GM13976 (cell line): ENCODE data around the gene DRGX.

Source experiments
- DNase-seq: peaks from one replicate; pipeline ENCODE4 v3.0.0; 2012; ENCODE audit warnings: low spot score
- in situ Hi-C: fragments of 300-500 bp; cut with MboI; formaldehyde crosslinking; loops from one replicate; pipeline ENCODE4 v1.12.0; 2022; ENCODE audit warnings: low sequenced_read_pairs, mixed read lengths, inconsistent platforms; ENCODE audit not compliant: unreplicated experiment
- TF ChIP-seq, protein P1 (sequence below): IDR thresholded peaks from 2 replicates; pipeline ENCODE4 v1.5.1; 2012; ENCODE audit warnings: borderline replicate concordance, mild to moderate bottlenecking; ENCODE audit not compliant: insufficient read depth; ENCODE audit errors: extremely low read depth, missing control alignments, control extremely low read depth

The DRGX gene

DNA sequence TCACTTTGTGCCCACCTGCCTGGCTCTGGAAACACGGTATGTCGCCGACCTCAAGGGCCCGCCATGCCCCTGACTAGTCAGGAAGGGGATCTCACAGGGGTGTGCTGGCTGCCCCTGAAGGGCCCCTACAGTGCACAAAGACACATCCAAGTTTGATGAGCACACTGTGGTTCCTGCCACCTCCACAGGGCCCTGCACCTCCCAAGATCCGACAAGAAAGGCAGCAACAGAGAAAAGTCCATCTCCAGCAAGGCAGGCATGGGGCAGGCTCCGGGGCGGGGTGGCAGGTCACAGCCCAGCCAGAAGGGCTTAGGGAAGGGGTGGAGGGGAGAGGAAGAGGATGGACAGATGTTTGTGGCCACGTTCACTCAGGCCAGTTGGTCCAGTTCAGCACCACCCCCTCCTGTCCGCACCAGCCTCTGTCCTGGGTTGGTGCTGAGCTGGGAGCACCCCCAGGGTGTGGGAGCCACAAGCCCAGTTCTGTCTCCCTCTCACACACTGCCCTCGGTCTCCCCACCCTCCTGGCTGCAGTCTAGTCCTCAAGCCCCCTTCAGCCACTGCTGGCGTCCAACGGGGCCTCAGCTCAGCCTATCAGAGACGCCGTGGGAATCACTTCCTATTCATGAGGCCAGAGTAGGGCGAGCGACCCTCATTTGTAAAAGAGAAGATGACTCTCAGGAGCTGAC lies 11.5 kb downstream of the DRGX start:
- in situ Hi-C loops = no loop called here

DNA sequence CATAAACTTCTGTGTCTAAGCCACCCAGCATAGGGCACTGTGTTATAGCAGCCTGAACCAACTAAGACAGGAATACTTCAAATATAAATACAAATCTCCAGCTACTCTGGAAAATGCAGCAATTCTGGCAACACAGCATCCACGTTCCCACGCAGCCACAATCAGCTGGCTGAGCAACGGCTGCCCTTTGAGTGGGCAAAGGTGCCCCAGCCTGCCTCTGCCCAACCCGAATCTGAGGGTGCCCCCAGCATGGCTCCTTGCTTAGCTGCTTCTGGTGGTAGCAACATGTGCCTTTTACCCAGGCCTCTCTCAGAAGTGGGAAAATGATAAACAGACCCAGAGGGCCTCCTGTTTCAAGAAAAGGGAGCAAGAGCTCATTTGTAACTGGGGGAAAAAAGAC lies 12.0 kb downstream of the DRGX start:
- no peak for DNase-seq
- in situ Hi-C loops = no loop called here

More for the DNA sequence above, 11.5 kb downstream of the DRGX start:
- TF ChIP-seq, protein P1, sequence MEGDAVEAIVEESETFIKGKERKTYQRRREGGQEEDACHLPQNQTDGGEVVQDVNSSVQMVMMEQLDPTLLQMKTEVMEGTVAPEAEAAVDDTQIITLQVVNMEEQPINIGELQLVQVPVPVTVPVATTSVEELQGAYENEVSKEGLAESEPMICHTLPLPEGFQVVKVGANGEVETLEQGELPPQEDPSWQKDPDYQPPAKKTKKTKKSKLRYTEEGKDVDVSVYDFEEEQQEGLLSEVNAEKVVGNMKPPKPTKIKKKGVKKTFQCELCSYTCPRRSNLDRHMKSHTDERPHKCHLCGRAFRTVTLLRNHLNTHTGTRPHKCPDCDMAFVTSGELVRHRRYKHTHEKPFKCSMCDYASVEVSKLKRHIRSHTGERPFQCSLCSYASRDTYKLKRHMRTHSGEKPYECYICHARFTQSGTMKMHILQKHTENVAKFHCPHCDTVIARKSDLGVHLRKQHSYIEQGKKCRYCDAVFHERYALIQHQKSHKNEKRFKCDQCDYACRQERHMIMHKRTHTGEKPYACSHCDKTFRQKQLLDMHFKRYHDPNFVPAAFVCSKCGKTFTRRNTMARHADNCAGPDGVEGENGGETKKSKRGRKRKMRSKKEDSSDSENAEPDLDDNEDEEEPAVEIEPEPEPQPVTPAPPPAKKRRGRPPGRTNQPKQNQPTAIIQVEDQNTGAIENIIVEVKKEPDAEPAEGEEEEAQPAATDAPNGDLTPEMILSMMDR = no peak
- DNase-seq = no peak

DNA sequence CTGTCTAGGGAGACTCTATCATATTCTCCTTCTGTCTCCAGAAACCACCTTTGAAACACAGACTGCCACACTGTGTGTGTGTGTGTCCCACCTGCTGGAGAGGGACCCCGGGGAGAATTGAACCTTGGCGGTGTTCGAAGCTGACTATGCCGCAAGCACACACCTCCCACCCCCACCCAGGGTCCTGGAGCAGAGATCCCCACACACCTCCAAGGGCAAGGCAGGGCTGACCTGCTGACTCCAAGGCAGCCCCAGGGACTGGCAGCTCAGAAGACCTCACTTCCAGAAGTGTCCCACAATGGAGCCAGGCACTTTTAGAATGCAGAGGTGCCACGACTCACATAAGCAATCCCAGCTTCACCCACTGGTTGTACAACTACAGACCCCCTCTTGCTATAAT lies 13.1 kb downstream of the DRGX start:
- no peak for DNase-seq
- TF ChIP-seq, protein P1 = no peak
- in situ Hi-C loops = no loop called here

More for the DNA sequence above, 12.0 kb downstream of the DRGX start:
- TF ChIP-seq, protein P1 = no peak

DNA sequence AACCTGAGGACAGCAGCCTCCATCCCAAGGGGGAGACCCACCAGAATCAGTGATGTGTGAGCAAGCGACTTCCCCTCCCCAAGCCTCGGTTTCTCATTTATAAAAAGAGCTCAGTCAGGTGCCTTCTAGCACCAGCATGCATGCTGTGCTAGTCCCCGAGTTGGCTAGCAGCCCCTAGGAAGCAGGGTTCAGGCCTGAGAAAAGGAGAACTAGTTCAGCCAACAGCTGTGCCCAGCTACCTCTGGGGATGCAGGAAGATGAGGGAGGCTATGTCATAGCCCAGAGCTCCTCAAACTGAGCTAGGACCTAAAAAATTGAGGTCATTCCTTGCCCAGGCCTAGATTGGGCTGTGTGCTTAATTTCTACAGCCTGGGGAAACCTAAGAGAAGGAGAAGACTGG lies 13.7 kb downstream of the DRGX start:
- TF ChIP-seq, protein P1 = no peak
- DNase-seq = no peak
- in situ Hi-C loops = no loop called here

DNA sequence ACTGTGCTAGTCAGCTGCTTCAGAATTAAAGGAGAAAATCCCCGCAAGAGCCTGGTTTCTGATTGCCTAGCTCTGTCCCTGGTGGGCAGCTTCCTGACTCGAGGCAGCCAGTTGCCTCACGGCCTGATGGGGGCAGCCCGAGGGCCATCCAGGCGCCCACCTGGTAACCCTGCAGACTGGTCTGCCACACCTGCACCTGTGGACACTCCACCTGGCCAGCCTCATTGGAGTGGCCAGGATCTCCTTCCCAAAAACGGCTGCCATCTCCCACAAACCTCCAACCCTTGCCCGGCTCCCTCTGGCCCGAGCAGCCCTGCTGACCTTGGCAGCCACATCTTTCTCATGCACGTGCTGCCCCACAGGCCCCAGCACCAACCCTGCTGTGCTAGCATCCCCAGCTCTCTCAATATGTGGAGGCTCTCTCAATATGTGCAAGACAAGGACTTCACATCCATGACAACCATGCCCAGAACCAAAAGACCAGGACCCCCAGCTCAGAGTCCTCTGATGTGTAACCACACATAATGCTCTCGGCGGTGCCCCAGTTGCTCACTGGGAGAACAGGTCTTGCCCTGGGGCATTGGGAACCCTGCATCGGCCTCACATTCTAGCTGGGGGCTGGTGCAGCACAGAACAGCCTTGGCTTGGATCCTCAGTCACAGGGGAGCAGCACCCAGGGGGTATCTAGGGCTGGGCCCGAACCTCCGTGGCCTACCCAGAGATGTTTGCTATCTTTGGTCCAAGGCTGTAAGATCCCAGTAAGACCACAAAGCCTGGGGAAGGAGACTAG lies 14.6 kb downstream of the DRGX start:
- DNase-seq = no peak
- in situ Hi-C loops = no loop called here
- TF ChIP-seq, protein P1 = no peak

DNA sequence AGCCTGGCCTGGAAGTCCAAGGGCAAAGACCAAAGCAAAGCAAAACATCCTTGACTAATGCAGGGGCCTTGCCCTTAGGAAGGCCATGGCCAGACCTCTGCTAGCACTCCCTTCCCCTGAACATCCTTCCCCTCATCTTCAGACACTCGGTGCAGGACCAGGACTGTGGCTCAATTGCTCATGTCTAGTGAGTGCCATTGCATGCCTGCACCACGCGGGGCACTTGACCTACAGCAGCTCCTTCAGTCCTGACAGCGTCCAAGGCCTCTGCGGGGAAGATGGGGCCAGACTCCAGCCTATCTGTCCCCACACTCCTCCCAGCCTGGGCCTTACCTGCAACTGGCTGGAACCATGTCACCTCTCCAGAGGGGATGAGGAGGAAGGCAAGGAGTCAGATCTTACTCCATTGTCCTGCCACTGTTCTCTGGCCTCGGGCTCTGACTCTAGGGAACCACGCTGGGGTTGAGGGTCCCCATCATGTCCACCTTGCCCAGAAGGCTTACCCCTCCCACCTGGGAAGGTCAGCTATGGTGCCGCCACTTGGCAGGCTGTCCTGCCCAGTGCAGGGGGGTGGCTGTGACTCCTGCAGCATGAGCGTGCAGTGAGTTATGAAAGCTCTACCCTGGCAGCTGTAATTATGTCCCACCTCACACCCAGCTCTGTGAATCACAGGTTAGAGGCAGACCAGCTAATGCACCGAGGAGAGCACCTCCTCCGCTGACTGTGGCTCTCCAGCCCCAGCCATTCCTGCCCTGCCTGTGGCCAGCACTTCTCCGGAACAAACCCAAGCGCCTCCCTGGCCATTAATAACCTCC lies 16.1 kb downstream of the DRGX start:
- DNase-seq = no peak
- TF ChIP-seq, protein P1 = no peak
- in situ Hi-C loops = no loop called here
